IPS DF 4.7 (cell line): ENCODE results near the gene KPRP.

Experiments
- DNase-seq: peaks from one replicate; pipeline ENCODE4 v3.0.0-alpha.2; 2013; ENCODE audit warnings: low spot score; ENCODE audit errors: extremely low read depth

The KPRP gene

DNA sequence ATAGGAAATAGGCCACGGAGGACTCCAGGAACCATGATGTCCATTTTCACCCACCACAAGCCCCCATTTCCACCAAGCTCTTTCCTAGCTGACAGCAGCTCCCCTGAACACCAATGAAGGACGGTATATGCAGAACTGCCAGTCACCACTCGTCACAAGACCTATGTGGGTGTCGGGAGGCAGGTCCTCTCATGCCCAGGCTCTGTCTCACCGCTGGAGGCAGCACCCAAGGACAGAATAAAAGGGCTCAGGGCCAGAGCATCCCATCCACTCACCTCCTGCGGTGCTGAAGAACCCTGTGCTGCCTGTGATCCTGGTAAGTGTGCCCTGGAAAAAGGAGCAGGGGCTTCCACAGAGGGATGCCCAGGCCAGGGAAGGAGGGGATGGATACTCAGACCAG lies 17.1 kb downstream of the KPRP start, which contains the start of gene LCE1F:
Gene LCE1F (plus strand): TSS at position 266 of the 400 bp plus-strand sequence. CDS start 1,232 bp downstream, outside the sequence.
- no peak for DNase-seq

DNA sequence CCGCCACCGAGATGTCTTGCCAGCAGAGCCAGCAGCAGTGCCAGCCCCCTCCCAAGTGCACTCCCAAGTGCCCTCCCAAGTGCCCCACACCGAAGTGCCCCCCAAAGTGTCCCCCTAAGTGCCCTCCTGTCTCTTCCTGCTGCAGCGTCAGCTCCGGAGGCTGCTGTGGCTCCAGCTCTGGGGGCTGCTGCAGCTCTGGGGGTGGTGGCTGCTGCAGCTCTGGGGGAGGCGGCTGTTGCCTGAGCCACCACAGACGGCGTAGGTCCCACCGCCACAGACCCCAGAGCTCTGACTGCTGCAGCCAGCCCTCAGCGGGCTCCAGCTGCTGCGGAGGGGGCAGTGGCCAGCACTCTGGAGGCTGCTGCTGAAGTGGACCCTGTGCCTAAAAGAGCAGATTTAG lies 18.5 kb downstream of the KPRP start:
- no peak for DNase-seq

DNA sequence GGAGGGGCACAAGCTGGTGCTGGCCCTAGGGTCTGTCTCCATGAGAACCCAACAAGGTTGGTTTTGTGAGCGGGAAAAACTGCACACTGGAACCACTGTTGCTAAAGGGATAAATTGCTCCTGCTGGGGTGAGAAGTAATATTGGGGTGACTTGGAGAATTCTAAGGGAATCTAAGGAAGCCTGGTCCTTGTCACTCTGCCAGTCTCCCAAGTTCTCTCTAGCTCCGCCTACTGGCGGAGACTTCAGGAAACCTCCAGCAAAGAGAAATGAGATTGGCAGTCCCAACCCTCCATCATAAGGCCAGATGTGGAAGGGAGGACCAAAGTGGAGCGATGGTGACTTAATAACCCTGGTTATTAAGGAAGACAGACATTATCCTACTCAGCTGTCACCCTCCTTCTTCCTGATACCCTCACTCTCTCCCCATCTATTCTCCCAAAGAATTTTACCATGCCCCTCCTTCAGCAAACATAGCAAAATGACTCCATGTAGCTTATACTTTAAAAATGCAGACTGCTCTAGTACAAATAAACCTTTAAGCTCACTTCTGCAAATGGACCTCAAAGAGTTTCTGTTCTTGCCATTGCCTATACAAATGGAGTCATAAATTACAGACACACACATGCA lies 19.8 kb downstream of the KPRP start:
- DNase-seq, result no peak

DNA sequence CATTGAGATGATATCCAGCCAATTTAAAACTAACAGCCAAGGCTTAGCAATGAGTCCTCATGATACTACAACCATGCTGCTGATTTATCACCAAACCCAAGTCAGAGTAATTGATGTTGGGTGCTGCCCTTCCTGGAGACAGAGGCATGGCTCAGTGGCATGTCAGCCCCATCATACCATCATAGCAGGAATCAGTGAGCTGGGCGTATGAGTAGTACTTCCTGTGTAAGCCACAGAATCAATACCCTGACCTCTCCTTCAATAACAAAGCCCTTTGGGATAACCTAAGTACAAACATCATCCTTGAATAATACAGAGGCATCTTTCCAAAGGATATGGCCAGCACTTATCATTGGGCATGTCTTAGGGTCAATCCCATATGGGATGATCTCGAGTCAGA lies 25.3 kb downstream of the KPRP start:
- DNase-seq, result no peak

DNA sequence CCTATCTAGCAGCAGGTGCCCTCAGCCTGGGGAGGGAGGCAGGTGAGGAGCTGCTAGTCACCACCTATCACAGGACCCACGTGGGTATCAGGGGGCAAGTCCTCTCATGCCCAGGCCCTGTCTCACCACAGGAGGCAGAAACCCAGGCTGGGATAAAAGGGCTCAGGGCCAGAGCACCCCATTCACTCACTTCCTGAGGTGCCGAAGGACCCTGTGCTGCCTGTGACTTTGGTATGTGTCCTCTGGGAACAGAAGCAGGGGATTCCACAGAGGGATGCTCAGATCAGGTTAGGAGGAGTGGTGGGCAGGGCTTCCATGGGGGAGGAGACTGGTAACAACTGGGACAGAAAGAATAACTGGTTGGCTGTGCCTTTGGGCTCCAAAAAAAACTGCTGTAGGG lies 28.3 kb downstream of the KPRP start, which contains the start of gene LCE1E:
Gene LCE1E (plus strand): TSS at position 181 of the 400 bp plus-strand sequence. CDS start 1,043 bp downstream, outside the sequence.
- no peak for DNase-seq

DNA sequence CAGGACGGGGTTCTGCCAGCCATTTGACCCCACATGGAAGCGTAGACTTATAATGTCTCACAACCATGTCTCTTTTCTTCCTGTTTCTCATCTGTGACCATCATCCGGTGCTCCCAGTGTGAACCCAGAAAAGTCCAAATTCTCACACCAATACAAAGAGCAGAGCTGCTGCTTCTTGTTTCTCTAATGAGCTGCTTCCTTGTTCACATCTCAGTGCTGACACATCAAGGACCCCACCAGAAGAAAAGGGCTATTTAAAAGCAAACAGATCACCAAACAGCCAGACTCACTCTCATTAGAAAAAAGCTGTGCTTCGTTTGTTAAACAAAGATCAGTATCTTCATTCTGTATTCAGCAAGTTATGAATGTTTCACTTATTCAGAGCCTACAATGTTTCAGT lies 37.9 kb downstream of the KPRP start:
- no peak for DNase-seq

DNA sequence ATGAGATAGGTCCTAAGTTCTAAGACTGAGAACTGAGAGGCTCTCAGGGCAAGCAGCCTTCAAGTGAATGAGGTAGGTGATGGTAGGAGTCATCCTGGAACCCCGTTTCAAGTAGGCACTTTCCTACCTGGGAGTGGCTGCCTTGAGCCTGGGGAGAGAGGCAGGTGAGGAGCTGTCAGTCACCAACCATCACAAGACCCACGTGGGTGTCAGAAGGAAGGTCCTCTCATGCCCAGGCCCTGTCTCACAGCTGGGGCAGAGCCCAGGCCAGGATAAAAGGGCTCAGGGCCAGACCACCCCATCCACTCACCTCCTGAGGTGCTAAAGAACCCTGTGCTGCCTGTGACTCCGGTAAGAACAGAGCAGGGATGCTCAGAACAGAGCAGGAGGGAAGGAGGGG lies 38.6 kb downstream of the KPRP start, which contains the start of gene LCE1D:
Gene LCE1D (plus strand): TSS at position 301 of the 400 bp plus-strand sequence. CDS start 1,074 bp downstream, outside the sequence.
- no peak for DNase-seq

DNA sequence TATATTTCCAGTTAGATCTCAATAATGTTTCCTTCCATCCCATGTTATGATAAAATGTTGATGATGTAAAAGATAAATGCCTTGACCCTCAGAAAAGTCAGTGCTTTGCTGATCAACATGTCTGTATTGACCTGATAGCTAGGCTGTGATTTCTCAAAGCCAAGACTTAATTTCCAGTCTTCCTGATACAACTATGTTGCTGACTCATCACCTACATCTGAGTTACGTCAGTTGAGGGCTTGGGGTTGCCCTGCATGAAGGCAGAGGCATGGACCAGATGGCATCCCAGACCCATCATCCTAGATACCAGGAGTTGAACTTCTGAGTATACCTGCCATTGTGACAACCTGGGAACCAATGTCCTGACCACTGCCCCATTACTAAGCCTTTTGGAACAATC lies 43.5 kb downstream of the KPRP start:
- DNase-seq, result no peak

DNA sequence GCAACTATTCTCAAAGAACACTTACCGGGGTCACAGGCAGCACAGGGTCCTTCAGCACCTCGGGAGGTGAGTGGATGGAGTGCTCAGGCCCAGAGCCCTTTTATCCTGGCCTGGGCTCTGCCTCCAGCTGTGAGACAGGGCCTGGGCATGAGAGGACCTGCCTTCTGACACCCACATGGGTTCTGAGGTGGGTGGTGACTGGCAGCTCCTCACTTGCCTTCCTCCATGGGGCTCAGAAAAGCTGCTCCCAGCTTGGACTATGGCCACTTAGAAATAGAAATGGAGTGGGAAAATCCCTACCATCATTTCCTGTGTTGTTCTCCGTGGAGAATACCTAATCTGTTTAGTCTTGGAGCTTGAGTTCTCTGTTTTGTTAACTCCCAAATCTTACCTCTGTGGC lies 48.8 kb downstream of the KPRP start, which contains the start of gene LCE1C:
Gene LCE1C (minus strand): TSS at position 76 of the 400 bp plus-strand sequence. CDS start 1,173 bp downstream, outside the sequence.
- DNase-seq, result no peak

DNA sequence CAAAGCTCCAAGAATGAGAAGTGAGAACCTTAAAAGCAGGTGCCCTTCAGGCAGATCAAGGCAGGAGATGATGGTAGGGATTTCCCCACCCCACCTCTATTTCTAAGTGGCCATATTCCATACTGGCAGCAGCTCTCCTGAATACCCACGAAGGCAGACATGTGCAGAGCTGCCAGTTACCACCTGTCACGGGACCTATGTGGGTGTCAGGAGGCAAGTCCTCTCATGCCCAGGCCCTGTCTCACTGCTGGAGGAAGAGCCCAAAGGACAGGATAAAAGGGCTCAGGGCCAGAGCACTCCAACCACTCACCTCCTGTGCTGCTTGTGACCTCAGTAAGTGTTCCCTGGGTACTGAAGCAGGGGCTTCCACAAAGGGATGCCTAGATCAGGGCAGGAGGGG lies 53.2 kb downstream of the KPRP start:
- DNase-seq, result no peak
